ENCODE results near the gene CUTA.
"Not testable (repeated sequence)": the region's sequence is repeated elsewhere in the genome, so short reads cannot be mapped to it uniquely, and the experiment has no call there.

CUTA gene

GRCh38 chr6:33372526-33373123 lies 45.3 kb downstream of the CUTA start:
- DNase-seq (ENCODE audit: extremely low spot score): no peak
- TF ChIP-seq NFRKB (IDR thresholded peaks at IDR 0.05): no peak
- no peak for TF ChIP-seq SP1 (IDR thresholded peaks at IDR 0.05)
- no peak for TF ChIP-seq BHLHE40 (IDR thresholded peaks at IDR 0.05; ENCODE audit: borderline replicate concordance)
- ChIA-PET POLR2A (interaction anchor here (1.3 kb wide), 1 partner anchor 27 kb away, joined by 3 read pairs; no protein-coding TSS in a partner anchor), CTCF (no interaction called here)

DNA sequence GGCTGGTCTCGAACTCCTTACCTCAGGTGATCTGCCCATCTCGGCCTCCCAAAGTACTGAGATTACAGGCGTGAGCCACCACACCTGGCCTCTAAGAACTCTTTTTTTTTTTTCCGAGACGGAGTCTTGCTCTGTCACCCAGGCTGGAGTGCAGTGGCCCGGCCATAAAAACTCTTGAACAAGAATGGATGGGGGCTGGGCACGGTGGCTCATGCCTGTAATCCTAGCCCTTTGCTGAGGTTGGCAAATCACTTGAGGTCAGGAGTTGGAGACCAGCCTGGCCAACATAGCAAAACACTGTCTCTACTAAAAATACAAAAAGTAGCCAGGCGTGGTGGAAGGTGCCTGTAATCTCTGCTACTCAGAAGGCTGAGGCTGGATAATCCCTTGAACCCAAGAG lies 46.0 kb downstream of the CUTA start:
- CTCF ChIA-PET: not testable (repeated sequence)
- POLR2A ChIA-PET: interaction anchor here (1.3 kb wide), 1 partner anchor 27 kb away, joined by 3 read pairs; no protein-coding TSS in a partner anchor

DNA sequence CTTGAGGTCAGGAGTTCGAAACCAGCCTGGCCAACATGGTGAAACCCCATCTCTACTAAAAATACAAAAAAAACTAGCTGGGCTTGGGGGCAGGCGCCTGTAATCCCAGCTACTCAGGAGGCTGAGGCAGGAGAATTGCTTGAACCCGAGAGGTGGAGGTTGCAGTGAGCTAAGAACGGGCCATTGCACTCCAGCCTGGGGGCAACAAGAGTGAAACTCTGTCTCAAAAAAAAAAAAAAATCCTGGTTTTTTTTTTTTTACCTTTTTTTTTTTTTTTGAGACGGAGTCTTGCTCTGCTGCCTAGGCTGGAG lies 50.2 kb downstream of the CUTA start:
- CTCF ChIA-PET; POLR2A ChIA-PET; DNase-seq (ENCODE audit: extremely low spot score): not testable (repeated sequence)

More for the DNA sequence above, 46.0 kb downstream of the CUTA start:
- not testable (repeated sequence) for DNase-seq (ENCODE audit: extremely low spot score)

DNA sequence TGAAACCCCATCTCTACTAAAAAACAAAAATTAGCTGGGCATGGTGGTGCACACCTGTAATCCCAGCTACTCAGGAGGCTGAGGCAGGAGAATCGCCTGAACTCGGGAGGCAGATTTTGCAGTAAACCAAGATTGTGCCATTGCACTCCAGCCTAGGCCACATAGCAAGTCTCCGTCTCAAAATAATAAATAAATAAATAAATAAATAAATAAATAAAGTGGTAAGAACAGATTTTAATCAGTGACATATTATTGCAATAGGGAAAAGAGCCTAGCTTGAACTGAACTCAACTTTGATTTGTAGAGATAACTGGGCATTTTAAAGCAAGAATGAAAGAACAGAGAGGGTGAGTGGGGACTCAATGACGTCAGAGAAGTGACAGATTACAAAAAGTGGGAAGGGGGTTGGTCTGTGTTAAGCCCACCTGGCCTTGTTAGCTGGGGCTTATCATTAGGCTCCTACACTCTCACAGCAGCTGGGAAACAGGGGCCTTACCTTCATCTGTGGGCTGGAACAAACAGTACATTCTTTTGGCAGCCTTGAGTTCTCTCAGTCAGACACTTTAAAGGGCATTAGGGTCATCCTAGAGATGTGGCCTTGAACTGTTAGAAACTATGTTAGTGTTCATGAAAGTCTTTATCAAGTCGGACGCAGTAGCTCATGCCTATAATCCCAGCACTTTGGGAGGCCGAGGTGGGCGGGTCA lies 50.7 kb downstream of the CUTA start:
- CTCF ChIA-PET: no interaction called here
- no peak for DNase-seq (ENCODE audit: extremely low spot score)
- TF ChIP-seq SUZ12 (IDR thresholded peaks at IDR 0.05): no peak
- no peak for TF ChIP-seq TARDBP (IDR thresholded peaks at IDR 0.05)
- no peak for TF ChIP-seq ZNF384 (IDR thresholded peaks at IDR 0.05)
- TF ChIP-seq NFRKB (IDR thresholded peaks at IDR 0.05): no peak
- POLR2A ChIA-PET: interaction anchor here (1.8 kb wide), 1 partner anchor 49 kb away, joined by 4 read pairs; the partner anchor contains the start of gene ZBTB22

Measured in HEK293T (cell line).